ENCODE data around the gene APOA5.

Gene APOA5

DNA sequence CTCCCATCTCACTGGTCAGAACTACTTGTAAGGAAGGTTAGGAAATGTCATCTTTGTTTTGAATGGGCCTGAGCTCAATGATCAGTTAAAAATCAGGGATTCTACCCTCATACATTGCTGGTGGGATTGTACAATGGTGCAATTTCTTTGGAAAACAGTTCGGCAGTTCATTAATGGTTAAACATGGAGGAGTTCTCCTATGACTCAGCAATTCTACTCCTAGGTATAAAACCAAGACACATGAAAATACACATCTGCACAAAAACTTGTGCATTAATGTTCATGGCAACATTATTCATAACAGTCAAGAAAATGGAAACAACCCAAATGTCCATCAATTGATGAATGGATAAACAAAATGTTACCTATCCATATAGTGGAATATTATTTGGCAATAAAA is 4.9 kb upstream of the APOA5 start:
- no peak for DNase-seq

DNA sequence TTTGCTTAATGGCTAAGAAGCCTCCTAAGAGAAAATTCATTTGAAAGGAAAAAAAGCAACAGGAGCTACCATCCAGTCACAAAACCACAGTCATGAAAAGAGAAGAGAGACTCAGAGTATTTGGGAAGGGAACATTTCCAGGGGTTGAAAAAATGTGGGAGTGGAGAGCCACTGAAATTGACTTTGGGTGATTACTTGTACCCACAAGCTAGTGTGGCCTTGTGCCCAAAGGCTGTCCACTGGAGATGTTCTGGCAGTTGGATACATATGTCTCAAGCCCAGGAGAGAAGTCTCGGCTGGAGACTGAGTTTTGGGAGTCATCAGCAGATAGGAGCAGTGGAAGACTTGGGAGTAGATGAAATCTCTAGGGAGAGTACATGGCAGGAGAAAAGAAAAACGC is 3.2 kb upstream of the APOA5 start:
- no peak for DNase-seq

DNA sequence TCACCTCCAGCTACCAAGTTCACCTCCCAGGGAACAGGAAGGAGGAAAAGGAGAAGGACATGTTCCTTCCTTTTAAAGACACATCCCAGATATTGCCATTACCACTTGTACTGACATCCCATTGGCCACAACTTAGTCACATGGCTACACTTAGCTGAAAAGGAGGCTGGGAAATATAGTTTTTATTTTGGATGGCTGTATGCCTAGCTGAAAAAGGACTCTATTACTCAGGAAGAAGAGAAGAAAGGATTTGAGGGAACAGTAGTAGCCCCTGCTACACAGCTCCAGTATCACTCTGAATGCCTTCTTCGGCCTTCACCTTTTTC is 2.1 kb upstream of the APOA5 start:
- DNase-seq, result no peak

DNA sequence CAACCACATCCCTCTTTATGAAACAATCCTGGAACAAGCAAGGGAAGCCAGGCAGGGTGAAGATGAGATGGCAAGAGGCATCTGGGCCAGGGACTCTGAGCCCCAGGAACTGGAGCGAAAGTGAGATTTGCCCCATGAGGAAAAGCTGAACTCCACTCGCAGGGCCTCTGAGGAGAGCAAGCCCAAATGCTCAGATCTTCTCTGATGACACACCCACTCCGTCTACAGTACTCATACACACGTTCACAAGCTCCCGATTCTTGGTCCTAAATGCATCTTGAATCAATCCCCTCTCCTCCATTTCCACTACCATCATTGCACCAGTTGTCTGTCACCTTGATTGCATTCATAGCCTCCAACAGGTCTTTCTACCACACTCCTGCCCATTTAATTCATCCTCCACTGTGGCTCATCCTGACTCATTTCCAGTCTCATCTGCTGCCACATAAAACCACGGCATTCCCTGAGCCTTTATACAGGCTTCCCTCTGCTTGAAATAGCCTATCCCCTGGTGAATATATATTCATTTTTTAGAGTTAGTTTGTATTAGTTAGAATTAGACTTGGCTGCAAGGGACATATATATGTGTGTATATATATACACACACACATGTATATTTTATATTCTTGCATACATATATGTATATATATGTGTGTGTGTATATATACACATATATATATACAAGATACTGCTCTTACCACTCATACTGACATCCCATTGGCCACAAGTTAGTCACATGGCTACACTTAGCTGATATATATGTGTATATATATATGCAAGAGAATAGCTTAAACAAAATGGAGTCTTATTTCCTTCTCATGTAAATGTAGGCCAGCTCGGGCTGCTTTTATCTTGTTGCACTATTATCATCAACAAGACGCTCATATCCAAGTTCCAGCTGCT is 1.4 kb upstream of the APOA5 start:
- no peak for DNase-seq

DNA sequence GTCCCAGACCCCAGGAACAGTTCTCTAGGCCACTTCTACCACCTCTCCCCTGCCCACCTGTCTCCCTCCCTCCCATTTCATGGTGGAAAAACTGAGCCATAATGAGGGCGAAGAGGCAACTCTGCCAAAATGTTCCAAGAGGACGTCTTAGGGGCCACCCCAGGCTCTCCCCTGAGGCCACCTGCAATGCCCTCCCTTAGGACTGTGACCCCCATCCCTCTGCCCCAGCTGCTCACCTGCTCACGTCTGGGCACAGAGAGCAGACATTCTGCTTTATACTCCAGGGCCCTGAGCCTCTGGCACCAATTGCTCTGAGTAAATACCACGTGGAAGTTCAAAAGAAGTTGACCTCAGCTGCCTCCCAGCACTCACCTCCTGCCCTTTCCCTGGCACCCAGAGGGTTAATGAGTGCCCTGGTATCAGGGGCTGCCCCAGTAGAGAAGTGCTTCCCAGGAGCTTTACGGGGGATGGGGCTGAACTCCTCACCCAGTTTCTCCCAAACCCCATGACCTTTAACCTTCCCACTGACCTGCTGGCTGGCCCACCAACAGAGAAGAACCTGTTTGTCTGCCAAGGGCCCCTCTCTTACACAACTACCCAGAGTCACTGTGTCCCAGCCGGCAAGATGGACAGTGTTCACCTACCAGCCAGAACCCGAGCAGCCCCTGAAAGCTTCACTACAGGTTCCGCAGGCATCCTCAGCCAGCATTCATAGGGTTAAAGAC is 627 bp upstream of the APOA5 start:
- no peak for DNase-seq

DNA sequence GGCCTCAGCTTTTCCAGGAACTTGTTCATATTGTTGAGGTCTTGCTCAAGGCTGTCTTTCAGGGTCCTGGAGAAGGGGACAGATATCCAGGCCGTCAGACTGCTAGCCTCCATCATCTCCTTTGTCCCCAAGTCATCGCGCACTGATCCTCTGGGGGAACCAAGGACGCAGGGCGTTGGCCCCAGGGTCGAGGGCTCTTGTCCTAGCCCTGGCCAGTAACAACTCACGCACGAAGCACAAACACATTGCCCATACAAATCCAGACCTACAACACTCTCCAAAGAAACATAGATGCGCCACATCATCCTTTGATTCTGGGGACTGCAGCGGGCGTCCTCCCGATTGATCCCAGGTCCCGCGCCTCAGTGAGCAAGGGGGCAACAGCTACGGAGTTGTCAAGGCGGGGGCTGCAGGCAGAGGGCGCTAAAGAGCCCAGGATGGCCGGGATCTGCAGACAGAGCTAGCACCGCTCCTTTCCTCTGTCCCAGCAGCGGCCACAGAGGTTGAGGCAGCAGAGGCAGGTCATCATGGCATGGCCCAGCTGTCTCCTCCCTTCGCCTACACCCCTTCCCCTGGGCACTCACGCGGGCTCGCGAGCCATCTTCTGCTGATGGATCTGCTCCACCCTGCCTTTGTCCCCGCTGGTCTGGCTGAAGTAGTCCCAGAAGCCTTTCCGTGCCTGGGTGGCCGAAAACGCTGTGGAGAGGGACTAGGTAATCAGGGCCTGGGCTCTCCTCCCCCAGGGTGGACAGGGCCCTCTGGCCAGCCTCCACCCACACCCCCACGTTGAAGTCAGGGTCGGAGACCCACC is 472 bp downstream of the APOA5 start:
- DNase-seq, result peak; percentile 84 to 88

DNA sequence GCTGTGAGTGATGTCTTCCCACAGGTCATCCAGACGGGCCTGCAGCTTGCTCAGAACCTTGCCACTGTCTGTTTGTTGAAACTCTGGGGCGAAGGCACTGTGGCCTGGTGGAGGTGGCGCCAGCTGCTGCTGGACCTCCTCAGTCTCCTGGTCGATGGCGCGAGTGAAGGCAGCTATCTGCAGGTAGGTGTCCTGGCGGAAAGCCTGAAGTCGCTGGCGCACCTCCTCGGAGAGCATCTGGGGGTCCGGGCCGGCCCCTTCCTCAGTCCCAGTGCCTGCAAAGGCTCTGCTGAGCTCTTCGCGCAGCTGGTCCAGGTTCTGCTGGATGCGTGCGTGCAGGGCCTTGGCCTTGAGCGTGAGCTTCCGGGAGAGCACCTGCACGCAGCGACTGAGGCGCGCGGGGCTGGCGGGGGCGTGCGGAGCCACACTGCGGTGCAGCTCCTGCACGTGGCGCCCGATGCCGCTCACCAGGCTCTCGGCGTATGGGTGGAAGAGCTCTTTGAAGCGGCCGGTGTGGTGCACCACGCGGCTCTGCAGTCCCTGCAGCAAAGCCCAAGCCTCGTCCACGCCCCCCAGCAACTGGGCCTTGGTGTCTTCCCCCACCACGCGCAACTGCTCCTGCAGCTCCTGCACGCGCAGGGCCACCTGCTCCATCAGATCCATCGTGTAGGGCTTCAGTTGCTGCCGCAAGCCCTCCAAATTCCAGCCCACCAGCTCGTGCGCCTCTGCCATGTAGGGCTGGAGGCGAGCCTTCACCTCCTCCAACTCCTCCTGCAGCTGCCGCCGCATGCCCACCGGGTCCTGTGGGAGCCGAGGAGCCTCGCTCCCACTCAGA is 1.3 kb downstream of the APOA5 start:
- no peak for DNase-seq

DNA sequence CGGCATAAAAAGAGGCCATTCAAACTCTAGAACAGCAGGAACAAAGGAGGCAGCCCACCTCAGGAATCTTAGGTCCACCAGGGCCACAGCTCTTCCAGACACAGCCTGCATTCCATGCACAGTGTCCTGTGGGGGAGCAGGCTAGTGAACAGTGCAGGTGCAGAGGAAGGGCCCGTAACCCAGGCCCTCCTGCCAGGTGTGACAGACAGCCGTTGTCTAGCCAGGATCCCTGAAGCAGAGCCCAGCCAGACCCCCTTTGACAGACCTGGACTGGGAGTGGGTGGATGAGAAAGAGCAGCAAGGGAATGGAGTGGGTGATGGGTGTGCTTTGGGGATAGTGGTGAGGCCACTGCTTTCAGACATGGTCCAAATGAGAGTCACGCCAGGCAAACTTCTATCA is 2.7 kb downstream of the APOA5 start:
- no peak for DNase-seq

DNA sequence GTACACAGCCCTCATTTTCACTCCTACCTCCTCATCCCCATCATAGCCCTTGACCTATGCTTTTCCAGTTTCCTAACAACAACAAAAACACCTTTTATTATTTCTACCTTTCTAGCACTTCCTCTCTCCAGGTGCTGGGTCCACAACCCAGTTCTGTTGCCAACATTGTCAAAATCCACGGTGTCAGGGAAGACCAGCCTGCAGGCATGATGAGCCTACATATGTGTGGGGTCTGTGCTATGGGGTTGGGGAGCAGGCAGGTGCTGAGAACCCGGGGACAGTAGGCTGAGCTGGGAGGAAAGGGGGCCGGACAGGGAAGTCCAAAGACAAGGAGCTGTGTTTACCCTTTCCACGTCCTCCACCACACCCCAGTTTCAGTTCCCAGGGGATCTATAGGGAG is 3.1 kb downstream of the APOA5 start:
- DNase-seq, result no peak

DNA sequence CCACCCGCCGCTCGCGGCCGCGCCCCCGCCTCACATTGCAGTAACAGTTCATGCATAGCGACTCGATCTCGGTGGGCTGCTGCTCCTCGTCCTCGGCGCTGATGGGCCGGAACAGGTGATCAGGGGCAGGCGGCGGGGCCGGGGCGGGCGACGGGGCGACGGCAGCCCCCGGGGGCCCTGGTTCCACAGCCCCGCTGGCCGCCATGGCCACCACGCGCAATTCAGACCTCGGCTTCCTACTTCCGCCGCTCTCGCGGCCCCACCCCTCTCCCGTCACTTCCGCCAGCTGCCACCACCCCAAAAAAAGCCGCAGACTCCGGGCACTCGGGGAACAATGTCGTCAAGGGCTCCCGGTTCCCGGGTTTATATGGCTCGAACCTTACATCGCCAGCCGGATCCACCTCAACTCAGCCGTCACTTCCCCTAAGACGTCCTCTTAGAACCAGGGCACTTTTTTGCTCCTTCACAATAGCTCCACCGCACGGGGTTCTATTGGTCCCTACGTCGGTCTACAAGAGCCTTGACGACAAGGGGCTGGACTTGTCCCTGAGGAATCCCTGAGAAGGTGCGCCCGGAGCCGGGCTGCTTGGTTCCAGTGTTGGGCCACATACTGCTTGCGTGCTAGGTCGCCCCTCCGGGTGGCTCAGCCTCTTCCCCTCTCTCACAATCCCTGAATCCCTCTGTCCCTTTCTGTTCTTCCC is 3.7 kb downstream of the APOA5 start, which contains the start of gene ZPR1:
Gene ZPR1 (minus strand): TSS at position 238 of the 701 bp plus-strand sequence. CDS start 33 bp downstream, at position 205.
- peak; percentile 86 to 88 for DNase-seq

DNA sequence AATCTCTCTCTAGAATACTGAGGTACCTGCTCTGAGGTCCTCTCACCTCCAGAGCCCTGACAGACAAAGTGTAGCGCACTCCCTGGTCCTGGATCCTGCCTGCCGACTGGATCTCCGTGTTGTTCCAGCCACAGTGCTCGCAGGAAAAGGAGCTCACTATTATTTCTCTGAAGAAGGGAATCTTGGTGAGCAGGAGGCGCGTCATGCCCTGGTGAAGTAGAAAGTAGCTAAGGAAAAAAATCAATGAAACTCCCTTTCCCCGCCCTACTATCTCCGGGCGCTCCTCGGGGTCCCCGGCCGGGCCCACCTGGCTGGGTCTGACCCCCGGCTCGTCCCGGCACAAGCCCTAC is 4.3 kb downstream of the APOA5 start:
- no peak for DNase-seq

DNA sequence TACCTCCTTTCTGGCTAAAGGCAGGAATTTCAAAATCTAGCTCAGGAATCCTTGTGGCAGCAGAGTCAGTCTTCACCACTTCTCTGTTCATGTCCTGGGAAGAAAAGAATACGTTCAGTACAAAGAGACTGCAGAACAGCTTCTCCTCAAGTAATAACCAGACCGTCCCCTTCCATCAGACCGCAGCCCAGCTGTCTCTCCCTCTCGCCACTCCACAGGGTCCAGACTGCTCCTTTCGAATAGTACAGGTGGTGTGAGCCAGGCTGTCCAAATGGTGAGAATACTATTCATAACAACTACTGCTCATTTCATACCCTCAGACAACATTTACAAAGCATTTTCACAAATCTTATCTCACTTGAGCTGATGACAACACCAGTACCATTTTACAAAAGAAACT is 4.7 kb downstream of the APOA5 start:
- no peak for DNase-seq

DNA sequence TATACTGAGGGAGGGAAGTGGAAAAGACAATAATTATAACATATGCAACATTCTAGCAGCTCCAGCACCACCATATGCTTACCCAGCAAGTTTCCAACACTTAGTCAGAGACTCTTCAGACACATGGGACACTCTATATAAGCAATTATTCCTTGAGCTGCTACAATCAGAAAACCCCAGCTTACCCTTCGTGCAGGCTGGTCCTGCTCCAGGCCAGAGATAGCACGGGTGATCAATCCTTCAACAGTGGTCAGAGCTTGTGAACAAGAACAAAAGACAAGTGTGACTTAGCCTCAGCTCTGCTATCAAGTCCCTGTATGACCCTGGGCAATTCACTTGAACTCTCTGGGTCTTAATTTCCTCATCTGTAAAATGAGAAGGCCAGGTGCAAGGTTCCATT is 5.4 kb downstream of the APOA5 start:
- no peak for DNase-seq

DNA sequence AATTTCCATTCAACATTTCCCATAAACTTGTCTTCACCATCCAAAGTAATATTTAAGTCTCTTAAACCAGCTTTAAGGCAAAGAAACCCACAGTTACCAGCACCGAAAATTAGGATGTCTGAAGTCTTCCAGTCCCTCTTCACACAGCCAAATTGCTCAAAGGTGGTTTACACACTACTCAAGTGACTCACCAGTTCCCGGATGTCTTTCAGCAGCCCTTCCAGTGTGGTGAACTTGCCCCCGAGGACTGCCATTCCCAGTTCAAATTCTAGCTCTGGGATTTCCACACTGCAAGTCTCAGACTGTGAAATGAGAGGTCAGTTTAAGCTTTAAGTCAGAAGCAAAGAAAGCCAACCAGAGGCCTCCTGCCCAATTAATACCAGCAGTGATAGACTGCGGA is 9.0 kb downstream of the APOA5 start:
- DNase-seq, result peak in 1 of 2 experiments; percentile 41

DNA sequence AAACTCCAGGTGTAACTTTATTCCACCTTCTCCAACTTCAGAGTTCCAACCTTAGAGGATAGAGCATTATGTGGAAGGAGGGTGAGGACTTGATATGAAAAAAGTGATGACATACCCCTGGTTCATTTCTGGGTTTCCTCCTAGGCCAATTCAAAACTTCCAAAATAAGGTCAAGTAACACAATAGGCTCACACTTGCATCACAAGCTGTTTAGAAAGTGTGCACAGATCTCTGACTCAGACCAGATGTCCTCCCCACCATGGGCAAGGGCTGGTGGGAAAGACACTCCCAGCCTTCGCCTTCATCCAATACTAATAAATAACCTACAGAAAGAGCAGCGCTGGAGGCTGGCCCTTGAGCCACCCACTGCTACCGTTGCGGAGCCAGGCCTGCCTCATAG is 13.1 kb downstream of the APOA5 start:
- no peak for DNase-seq

DNA sequence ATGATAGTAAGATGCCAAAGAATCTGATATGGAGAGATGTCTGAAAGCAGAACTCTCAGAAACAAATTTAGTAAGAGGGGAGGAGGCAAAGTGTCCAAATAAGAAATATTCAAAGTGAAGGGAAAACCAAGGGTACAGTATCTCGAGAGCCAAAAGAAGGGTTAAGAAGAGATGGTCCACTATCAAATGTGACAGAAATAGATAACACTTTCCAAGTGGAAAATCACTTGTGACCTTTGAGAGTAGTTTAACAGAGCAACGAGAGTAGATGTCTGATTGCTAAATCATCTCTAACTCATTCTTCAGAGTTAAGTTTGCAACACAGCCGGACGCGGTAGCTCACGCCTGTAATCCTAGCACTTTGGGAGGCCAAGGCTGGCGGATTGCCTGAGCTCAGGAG is 14.6 kb downstream of the APOA5 start:
- DNase-seq, result no peak

DNA sequence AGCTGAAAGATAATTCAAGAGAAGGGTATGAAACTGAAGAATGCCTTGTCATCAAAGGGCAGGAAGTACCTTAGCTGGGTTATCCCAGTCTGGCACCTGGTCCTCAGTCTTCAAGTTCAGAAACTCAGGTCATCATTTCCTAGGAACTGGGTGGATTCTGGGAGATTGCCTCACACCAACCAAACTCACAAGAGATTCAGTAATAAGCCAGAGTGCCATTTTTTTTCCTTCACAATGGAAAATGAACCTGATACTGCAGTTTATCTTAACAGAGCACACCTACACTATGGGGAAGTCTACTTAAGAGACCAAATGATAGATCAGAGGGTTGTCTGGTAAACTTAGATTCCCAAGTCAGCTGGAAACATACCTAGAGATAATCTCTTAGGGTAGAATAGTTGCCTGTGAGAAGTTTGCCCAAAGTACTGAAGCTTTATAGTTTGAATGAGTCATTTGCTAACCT is 15.1 kb downstream of the APOA5 start:
- no peak for DNase-seq

DNA sequence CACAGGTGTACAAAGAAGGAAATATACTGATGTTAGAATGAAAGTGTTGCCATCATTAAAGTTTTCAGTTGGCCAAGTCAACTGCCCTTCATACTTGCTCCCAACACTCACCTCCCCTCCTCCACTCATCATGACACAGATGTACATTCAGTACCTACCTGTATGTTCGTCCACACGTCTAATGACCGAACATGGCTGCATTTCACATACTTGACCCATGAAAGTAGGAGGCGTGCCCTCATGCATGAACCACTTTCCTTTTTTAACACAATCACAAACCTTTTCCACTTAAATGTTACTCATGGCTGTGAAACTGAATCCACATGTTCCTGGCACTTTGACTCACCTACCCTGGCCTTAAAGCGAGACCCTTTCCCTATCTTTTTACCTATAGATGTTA is 15.7 kb downstream of the APOA5 start:
- no peak for DNase-seq

DNA sequence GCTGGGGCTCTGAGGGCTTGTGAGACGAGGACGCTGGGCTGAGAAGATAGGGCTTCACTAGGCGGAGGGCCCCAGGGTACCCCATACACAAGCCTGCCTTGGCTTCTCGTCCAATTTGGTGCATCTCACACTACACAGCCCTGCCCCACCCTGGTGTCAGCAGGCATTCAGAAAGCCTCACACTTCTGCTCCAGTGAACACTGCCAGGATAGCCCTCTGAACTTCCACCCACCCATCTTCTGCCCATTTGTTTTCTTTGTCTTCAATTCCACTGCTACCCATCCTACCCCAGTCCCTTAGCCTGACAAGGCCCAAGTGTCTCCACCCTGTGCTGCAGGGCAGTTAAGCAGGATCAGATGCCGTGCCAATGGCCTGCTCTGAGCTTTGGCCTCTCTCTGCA is 17.0 kb downstream of the APOA5 start:
- no peak for DNase-seq

DNA sequence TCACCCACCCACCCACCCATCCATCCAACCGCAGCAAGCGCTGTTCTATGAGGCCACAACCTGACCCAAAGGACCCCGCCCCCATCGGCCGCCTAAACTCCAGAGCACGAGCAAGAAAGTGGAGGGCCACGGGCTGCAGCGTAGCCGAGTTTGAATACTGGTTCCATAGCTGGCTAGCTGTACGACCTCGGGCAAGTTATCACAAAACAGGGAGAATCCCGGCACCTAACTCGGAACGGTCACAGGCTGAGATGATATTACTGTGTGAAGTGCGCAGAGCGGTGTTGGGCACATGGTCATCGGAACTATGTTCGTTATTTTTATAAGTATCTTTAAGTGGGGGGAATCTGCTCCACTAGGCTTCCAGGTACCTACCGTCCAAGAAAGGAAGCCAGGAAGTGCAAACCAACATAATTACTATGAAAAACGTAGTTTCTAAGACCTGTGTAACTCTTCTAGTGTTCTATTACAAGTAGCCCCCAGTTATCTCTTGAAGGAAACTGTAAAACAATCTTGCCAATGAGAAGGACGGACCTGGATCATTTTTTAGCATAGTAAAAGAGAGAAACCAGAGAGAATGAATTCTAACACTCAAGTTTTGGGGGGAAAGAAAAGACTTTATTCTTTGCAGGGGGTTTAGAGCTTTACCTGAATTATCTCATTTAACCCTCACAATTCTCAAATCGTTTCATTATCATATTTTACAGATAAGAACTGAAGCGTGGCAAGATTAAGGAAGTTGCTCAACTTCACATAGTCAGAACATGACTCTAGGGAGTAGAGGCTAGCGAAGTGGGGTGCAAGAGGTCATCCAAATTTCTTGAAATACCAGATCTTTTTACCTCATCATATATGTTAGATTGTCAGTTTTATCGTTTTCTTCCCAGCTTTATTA is 18.2 kb downstream of the APOA5 start:
- no peak for DNase-seq
